HG03025 (cell line): ENCODE measurements around the gene TOPORS.

ENCODE experiments used
- ATAC-seq: cut with Tn5 transposase; IDR thresholded peaks from one replicate; pipeline ENCODE4 v1.9.1; 2021; ENCODE audit warnings: mild to moderate bottlenecking, moderate library complexity; ENCODE audit not compliant: unreplicated experiment, low FRiP score

The TOPORS gene

DNA sequence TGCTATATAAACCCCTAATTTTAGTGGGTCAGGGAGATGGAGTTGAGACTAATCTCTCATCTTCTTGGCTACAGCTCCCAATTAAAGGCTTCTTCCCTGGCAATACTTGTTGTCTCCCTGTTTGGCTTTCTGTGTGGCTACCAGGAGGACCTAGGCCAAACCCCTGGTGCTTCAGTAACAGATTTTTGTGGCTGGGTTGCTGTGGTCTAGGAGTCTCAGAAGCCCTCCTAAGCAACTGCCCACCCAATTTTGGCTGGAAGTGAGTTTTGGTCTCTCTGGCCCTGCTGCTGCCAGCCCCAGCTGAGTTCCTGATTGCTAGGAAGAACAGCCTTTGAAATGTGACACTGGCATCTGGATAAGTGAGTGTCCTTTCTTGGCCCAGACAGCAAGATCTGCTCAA is 36.1 kb downstream of the TOPORS start:
- no peak for ATAC-seq

DNA sequence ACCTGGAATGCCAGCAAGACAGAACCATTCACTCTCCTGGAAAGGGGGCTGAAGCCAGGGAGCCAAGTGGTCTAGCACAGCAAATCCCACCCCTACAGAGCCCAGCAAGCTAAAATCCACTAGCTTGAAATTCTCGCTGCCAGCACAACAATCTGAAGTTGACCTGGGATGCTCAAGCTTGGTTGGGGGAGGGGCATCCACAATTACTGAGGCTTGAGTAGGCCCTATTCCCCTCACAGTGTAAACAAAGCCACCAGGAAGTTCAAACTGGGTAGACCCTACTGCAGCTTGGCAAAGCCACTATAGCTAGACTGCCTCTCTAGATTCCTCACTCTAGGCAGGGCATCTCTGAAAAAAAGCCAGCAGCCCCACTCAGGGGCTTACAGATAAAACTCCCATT is 43.7 kb downstream of the TOPORS start:
- ATAC-seq = no peak

DNA sequence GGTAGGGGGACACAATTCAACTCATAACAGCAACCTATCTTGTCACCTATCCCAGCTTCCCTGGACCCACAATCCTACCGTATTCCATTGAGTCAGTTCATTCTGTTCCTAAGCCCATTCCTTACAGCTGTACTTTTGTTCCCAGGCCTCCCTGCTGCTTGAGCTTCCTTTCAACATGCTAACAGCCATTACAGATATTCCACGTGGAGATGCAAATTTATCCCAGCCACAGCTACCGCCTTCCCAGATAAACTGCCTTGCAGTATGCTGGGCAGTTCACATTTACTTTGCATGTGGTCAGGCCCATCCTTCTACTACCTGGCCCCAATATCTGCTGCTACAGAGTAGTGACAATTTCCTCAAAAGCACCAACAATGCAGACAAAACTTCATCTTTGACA is 49.4 kb downstream of the TOPORS start:
- ATAC-seq = no peak

DNA sequence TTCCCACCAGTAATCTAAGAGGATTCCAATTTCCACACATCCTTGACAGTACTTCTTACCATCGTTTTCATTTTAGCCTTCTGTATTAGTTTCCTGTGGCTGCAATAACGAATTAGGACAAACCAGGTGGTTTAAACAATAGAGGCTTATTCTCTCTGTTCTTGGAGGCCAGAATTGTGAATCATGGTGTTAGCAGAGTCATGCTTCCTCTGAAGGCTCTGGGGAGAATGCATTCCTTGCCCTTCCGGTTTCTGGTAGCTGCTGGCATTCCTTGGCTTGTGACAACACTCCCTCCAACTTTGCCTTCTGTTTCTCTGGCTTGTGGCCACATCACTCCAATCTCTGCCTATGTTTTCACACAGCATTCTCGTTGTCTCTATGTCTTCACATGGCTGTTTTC is 49.9 kb downstream of the TOPORS start:
- no peak for ATAC-seq

DNA sequence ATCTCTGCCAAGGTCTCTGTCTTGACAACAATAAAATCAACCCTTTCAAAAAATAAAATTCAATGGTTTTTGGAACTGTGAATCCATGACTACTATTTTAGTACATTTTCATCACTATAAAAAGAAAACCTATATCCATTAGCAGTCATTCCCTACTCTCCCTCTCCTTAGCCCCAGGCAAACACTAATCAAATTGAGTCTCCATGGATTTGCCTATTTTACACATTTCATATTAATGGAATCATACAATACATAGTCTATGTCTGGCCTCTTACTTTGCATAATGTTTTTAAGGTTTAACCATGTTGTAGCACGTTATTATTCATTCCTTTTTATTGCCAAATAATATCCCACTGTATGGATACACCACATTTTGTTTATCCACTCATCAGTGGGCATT is 50.5 kb downstream of the TOPORS start:
- no peak for ATAC-seq

DNA sequence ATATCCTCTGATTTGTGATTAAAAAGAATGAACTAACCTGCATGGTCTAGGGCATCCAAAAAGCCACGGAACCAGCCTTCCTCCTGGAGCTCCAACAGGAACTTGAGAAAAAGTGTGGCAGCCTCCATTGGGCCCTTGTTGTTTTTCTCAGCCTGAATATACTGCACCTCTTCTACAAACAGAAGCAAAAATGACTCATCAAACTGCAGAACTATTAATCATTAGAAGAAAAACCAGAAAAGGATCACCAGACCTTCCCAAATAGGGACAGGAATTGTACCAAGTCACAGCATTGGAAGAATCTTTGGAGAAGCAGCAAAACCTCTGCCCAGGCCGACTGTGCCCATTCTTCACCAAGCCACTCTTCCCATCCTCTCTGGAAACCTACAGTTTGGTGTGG is 51.6 kb downstream of the TOPORS start:
- ATAC-seq = no peak

DNA sequence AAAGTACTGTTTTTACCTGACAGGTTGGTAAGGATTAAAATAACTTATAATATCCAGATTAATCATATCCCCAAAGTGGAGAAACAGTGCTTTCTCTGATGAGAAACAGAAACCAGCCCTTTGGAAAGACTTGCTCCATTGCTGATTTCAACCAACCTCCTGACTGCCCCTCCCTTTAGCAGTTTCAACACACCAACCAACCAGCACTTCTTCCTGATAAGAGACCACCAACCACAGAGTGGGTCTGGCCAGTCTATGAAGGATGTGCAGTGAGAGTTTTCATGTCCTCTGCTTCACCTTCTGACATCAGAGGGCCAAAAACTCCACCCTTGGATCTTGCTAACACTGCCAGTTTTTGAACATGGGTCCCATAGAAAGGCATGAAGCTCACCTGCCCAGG is 54.5 kb downstream of the TOPORS start:
- no peak for ATAC-seq

DNA sequence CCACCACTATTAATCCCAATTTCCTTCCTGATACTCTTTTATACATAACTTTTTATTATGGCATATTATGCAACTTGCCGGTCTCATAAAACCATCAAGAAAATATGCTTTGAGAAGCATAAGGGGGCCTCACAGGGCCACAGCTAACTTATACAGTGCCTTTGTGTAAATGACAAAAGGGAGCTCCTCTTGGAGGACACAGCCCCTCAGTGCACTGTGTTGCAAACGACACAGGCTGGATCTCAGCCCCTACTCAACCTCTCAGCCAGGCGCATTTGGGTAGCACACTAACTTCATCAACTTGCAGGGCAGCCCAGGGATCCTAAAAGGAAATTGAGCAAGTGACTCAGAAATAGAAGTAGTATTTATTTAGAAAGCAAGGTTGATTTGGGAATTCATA is 61.8 kb downstream of the TOPORS start:
- no peak for ATAC-seq
